ENCODE results near the gene ACTA2.

DNA sequence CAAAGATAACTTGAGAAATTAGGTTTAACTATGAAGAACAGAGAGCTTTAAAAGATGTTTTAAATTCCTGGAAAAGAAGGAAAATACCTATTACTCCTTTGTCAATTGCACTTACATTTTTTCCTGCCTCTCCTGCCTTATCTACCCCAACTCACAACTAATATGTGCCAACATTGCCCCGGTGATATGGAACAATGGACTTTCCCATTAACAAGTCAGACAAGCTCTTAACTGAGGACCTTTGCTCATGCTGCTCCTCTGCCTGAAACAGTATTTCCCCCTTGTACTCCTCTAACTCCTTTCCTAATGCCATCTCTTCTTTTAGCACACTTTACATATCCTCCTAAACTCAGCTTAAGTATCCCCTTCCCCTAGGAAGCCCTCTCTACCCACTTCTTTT lies 4.8 kb upstream of the ACTA2 start:
- TF ChIP-seq SP1 (IDR thresholded peaks at IDR 0.05) (no peak), FOXK2 (IDR thresholded peaks at IDR 0.05) (no peak), ZNF384 (IDR thresholded peaks at IDR 0.05) (no peak), NFRKB (IDR thresholded peaks at IDR 0.05) (no peak), BHLHE40 (IDR thresholded peaks at IDR 0.05; ENCODE audit: borderline replicate concordance) (no peak), CTBP1 (IDR thresholded peaks at IDR 0.05; ENCODE audit: borderline replicate concordance) (no peak), FOXA1 (IDR thresholded peaks at IDR 0.05) (no peak), FOXM1 (IDR thresholded peaks at IDR 0.05; ENCODE audit: borderline replicate concordance) (no peak), SUZ12 (IDR thresholded peaks at IDR 0.05) (no peak), ELF4 (IDR thresholded peaks at IDR 0.05) (no peak), L3MBTL2 (conservative IDR thresholded peaks at IDR 0.05) (no peak), TARDBP (IDR thresholded peaks at IDR 0.05) (no peak)
- TF ChIP-seq, protein P1, sequence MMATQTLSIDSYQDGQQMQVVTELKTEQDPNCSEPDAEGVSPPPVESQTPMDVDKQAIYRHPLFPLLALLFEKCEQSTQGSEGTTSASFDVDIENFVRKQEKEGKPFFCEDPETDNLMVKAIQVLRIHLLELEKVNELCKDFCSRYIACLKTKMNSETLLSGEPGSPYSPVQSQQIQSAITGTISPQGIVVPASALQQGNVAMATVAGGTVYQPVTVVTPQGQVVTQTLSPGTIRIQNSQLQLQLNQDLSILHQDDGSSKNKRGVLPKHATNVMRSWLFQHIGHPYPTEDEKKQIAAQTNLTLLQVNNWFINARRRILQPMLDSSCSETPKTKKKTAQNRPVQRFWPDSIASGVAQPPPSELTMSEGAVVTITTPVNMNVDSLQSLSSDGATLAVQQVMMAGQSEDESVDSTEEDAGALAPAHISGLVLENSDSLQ (IDR thresholded peaks at IDR 0.05) = no peak

Measured in HEK293T (cell line).